GM19193 (cell line): ENCODE measurements around the gene STAG2.

ENCODE experiments used
- POLR2A ChIP-seq: IDR thresholded peaks from 4 replicates; pipeline ENCODE4 v1.6.1; 2011; ENCODE audit not compliant: insufficient read depth, insufficient read length; ENCODE audit errors: extremely low read depth

The STAG2 gene

GRCh38 chrX:124085063-124085462 lies 123.6 kb downstream of the STAG2 start:
- no peak for TF ChIP-seq POLR2A

- no peak for TF ChIP-seq POLR2A
These were observed 124.9 kb downstream of the STAG2 start for GRCh38 chrX:124086411-124086810.

DNA sequence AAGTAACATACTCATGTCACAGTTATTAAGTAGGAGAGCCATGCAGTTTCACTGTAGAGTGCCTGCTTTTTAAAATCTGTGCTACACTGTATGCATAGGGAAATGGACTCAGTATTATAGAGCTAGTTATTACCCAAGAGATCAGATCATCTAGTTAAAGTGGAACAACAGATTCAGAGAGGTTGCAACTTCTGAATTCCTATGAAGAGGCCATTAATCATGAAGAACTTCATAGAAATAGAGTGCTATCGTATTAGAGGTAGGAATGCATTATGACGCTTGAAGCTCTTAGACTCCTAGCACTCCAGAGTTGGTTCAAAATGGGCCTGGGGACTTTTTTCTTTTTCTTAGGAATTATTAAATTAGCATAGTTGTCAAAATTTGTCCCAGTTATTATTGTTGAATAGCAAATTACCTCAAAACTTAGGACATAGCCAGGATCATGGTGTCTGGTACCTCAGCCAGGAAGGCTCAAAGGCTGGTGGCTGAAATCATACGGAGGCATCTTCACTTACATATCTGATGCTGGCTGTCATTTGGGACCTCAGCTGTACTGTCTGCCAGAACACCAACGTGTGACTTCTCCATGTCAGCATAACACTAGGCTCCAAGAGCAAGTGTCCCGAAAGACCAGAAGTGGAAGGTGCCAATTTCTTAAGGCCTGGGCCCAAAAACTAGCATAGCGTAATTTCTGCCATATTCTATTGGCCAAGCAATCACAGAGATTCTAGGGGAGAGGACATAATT lies 125.7 kb downstream of the STAG2 start:
- no peak for TF ChIP-seq POLR2A

- TF ChIP-seq POLR2A: no peak
These were observed 131.7 kb downstream of the STAG2 start for GRCh38 chrX:124093222-124093621.

DNA sequence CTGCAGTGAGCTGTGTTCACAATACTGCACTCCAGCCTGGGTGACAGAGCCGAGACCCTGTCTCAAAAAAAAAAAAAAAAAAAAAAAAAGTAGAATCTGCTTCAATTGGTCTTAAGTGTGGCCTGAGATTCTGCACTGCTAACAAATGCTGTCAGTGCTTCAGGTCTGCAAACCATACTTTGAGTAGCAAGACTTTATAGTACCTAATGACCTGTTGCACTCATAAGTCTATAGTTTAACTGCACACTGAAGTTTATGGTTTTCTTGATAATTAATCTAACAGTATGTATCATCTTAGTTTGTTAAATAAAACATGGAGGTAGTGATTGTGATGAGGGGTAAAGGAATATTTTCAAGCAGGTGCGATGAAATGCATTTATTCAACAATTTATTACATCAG lies 135.6 kb downstream of the STAG2 start:
- TF ChIP-seq POLR2A: no peak

- no peak for TF ChIP-seq POLR2A
These were observed 136.6 kb downstream of the STAG2 start for GRCh38 chrX:124098089-124098488.

- TF ChIP-seq POLR2A: no peak
These were observed 142.5 kb downstream of the STAG2 start for GRCh38 chrX:124103966-124104365.

DNA sequence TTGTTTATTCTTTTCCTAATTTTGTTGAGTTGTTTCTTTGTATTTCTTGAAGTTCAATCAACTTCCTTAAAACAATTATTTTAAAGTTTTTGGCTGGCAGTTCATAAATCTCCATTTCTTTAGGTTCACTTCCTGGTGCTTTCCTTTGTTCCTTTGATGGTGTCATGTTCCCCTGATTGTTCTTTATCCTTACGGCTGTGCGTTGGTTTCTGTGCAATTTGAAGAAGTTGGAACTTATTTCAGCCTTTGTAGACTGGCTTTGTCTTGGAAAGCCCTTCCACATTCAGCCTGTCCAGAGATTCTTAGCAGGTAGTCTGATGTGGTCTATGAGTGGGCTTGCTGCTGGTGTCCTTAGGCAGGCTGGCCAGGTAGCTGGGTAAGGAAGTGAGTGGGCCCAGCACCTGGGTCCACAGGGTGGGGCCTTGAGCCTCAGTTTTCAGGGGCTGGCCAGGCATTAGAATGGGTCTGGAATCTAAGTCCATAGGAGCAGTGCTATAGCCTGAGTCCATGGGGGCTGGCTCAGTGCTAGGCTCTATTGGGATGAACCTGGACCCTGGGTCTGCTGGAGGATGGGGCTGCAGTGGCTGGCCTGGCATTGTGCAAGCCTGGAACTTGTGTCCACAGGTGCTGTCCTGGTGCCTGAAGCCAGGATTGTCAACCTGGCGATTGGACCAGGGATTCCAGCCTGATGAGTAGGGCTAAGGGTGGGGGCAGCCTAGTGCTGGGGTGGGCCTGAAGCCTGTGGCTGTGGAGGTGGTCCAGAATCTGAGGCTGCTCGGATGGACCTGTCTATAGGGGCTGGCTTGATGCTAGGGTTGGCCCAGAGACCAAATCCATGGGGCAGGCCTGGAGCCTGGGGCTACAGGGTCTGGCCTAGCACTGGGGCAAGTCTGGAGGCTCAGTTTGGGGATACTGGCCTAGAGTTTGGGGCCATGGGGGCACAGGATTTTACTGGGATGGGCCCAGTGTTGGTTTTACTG lies 152.4 kb downstream of the STAG2 start:
- no peak for TF ChIP-seq POLR2A

DNA sequence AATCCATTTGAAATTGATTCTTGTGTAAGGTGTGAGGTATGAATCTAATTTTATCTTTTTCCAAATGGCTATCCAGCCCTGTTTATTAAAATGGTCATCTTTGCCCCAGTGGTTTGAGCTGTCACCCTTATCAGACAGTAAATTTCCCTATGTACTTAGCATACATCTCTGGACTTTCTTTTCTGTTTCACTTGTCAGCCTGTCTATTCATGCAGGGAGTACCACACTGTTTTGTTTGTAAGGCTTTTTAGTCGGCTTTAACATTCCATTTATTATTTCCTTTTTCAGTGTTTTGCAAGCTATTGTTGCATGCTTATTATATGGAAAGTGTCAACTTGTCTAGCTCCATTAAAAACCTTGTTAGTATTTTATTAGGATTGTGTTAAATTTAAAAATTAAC lies 155.8 kb downstream of the STAG2 start:
- TF ChIP-seq POLR2A: no peak

DNA sequence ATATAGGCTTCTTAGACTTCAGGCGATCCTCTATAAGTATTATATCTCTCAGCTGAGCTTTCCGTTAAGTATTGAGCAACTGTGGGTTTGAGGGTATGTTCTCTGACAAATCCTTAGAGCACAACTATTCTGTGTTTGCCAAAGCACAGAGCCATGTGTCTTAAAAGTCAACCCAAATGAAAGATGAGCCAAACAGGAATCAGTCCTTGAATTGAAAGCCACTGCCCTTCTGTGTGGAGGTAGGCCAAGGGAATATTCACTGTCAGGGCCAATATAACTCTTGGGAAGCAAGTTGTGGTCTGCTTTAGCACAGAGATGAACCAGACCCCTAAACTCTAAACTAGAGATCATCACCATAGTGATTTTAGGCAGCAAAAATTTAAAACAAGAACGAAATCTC lies 164.0 kb downstream of the STAG2 start:
- TF ChIP-seq POLR2A: no peak

GRCh38 chrX:124127496-124127895 lies 166.0 kb downstream of the STAG2 start:
- TF ChIP-seq POLR2A: no peak

- no peak for TF ChIP-seq POLR2A
These were observed 184.2 kb downstream of the STAG2 start for GRCh38 chrX:124145749-124146148.

DNA sequence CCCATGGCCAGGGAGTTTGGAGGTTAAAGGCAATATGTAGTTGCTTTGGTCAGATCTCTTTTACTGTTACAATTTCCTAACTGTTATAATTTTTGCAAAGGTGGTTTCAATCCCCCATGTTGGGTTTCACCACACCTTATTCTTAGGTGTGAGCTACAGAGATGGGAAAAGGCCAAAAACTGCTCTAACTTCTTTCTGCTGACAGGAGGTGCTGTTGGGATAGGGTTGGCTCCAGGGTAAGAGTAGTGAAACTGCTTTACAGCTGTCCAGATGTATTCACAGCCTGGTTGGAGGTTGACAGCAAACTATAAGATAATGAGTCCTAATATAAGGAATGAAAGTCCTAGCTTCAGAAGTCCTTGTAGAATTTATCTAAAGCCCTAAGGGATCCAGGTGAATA lies 189.7 kb downstream of the STAG2 start:
- TF ChIP-seq POLR2A: no peak
